IPS DF 4.7 (cell line): ENCODE data around the gene SLC31A1.
"Not testable (repeated sequence)": the region's sequence is repeated elsewhere in the genome, so short reads cannot be mapped to it uniquely, and the experiment has no call there.

Source experiments
- DNase-seq: peaks from one replicate; pipeline ENCODE4 v3.0.0-alpha.2; 2013; ENCODE audit warnings: low spot score; ENCODE audit errors: extremely low read depth

The SLC31A1 gene

GRCh38 chr9:113261917-113262671 is 40.8 kb downstream of the SLC31A1 start:
- no peak for DNase-seq

GRCh38 chr9:113266174-113266573 is 44.8 kb downstream of the SLC31A1 start:
- DNase-seq: no peak

- no peak for DNase-seq
Measured at GRCh38 chr9:113267911-113268566, 46.7 kb downstream of the SLC31A1 start.

- DNase-seq: no peak
Measured at GRCh38 chr9:113269355-113269754, 48.0 kb downstream of the SLC31A1 start.

- DNase-seq: no peak
Measured at GRCh38 chr9:113269871-113270270, 48.5 kb downstream of the SLC31A1 start.

- DNase-seq: peak; percentile 44
Measured at GRCh38 chr9:113274474-113275156, 53.3 kb downstream of the SLC31A1 start.

- DNase-seq: peak; percentile 98
Measured at GRCh38 chr9:113275157-113276131, 54.1 kb downstream of the SLC31A1 start, which contains the start of the genes CDC26 and PRPF4. Gene CDC26, minus strand, starts transcription at chr9:113275572. Its CDS starts 3,065 bp downstream, at chr9:113272507. Gene PRPF4, plus strand, starts transcription at chr9:113275658. Its CDS starts 86 bp downstream, at chr9:113275744.

GRCh38 chr9:113278840-113279239 is 57.5 kb downstream of the SLC31A1 start:
- DNase-seq: no peak

- no peak for DNase-seq
Measured at GRCh38 chr9:113281356-113281755, 60.0 kb downstream of the SLC31A1 start.

- no peak for DNase-seq
Measured at GRCh38 chr9:113289091-113289490, 67.7 kb downstream of the SLC31A1 start.

- DNase-seq: no peak
Measured at GRCh38 chr9:113290052-113290607, 68.8 kb downstream of the SLC31A1 start.

GRCh38 chr9:113293285-113293878 is 72.0 kb downstream of the SLC31A1 start:
- DNase-seq: no peak

- not testable (repeated sequence) for DNase-seq
Measured at GRCh38 chr9:113296247-113296646, 74.9 kb downstream of the SLC31A1 start.

- no peak for DNase-seq
Measured at GRCh38 chr9:113296796-113297558, 75.6 kb downstream of the SLC31A1 start.

GRCh38 chr9:113298311-113298710 is 77.0 kb downstream of the SLC31A1 start:
- DNase-seq: no peak

- DNase-seq: no peak
Measured at GRCh38 chr9:113298924-113299770, 77.8 kb downstream of the SLC31A1 start.

GRCh38 chr9:113299800-113300292 is 78.5 kb downstream of the SLC31A1 start:
- DNase-seq: no peak

- DNase-seq: no peak
Measured at GRCh38 chr9:113301548-113301947, 80.2 kb downstream of the SLC31A1 start.
